Kidney tubule cell (primary cell): ENCODE data around the gene TUBB3.
"Not testable (repeated sequence)": the region's sequence is repeated elsewhere in the genome, so short reads cannot be mapped to it uniquely, and the experiment has no call there.

Source experiments
- DNase-seq: peaks from one replicate; pipeline ENCODE4 v3.0.0-alpha.2; 2018; ENCODE audit warnings: low spot score

The TUBB3 gene

DNA sequence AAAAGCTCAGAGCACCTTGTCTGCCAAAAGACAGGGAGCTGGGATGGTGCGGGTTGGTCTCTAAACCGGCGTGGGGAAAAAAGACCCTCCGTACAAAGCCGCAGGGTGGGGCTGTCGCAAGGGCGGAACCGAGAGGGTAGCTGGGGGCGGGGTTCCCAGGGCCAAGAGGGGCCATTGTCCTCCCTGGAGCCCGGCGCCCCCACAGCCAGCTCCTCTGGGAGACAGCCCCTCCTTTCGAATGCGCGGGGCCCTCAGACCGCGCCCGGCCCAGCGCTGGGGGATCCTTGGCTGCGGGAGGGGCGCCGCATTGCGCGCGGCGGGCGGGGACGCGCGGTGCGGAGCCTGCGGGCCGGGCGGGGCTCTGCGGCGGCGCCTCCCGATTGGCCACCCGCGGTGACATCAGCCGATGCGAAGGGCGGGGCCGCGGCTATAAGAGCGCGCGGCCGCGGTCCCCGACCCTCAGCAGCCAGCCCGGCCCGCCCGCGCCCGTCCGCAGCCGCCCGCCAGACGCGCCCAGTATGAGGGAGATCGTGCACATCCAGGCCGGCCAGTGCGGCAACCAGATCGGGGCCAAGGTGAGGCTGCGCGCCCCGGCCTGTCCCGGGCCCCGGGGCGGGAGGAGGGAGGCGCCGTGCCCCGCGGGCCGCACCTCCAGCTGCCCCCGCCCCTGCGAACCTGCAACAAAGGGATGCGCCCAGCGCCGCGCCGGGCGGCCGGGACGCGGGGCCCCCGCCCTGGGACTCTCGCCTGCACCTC lies at the start of gene TUBB3:
Gene TUBB3, plus strand, starts transcription at position 459 of the 756 bp plus-strand sequence. Its CDS starts 60 bp downstream, at position 519.
- peak; percentile 91 for DNase-seq

DNA sequence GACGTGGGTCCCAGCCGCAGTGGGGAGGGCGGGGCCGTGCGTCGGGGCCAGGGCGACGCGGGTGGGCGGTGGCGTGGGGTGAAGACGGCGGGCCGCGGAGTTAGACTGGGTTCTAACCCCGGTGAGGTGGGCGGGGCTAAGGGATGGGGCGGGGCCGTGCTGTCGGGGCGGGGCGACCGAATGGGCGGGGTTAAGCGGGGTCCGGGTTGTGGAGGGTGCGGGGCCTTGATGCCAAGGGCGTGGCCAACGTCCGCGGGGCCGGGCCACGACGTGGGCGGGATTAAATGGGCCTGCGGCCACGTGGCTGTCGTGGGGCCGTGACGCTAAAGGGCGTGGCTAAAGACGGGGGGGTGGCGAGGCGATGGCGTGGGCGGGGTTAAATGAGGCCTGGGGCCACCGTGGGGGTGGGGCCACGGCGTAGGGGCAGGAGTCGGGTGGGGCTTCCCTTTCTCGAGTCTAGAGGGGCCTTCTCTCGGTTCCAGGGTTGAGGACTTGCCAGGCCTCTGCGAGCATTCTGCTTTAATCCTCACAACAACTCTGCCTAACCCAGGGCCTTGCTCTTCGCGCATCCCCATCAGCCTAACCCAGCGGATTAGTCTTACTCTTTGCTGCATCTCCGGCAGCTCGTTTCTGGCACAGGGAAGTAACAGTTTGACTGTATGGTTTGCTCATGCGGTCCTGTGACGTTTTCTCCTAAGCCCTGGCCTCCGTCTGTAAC lies 49.0 kb upstream of the TUBB3 start:
- peak; percentile 95 for DNase-seq

DNA sequence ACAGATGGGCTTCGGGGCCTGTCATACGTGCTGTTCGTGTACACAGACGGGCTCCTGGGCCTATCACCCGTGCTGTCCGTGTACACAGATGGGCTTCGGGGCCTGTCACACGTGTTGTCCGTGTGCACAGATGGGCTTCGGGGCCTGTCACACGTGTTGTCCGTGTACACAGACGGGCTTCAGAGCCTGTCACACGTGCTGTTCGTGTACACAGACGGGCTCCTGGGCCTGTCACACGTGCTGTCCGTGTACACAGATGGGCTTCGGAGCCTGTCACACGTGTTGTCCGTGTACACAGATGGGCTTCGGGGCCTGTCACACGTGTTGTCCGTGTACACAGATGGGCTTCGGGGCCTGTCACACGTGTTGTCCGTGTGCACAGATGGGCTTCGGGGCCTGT lies 44.0 kb upstream of the TUBB3 start:
- DNase-seq: not testable (repeated sequence)

DNA sequence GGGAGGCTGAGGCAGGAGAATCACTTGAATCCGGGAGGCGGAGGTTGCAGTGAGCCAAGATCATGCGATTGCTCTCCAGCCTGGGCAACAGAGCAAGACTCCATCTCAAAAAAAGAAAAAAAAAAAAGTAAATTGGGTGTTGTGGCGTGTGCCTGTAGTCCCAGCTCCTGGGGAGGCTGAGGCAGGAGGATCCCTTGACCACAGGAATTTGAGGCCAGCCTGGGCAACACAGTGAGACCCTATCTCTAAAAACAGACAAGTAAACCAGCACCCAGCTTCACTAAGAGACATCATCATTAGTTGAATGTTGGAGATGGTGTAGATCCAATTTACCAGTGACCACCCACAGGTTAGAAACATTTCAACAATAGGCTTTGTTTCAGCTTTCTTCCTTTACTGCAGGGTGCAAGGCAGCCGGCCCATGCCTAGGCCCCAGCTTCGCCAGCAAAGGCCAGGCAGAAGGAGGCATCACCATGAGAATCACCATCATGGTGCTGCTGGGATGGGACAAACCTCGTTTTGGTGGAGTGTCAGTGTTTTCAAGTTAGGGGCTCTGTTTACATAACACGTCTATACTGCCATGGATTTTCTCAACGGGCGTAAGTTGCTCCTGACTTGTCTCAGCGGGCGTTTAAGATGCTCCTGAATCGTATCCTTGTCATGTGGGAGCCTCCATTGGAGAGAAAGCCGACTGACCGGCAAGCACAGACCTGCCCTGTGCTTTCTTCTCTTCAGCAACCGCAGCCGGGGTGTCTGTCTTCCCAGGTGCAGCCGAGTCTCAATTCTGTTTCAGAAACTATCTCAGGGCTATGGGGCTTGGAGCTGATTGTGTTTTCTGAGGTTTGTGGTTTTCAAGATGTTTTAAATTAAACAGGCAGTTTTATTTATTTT lies 42.4 kb upstream of the TUBB3 start:
- no peak for DNase-seq

DNA sequence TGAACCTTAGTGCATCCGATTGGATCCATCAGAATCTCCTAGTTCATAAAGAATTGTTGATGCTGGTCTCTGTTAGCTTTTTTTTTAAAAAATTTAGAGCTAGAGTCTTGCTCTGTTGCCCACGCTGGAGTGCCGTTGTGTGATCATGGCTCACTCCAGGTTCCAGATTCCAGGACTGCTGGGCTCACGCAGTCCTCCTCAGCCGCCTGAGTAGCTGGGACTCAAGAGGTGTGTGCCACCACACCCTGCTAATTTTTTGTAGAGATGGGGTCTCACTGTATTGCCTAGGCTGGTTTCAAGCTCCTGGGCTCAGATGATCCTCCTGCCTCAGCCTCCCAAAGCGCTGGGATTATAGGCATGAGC lies 41.8 kb upstream of the TUBB3 start:
- DNase-seq: no peak

DNA sequence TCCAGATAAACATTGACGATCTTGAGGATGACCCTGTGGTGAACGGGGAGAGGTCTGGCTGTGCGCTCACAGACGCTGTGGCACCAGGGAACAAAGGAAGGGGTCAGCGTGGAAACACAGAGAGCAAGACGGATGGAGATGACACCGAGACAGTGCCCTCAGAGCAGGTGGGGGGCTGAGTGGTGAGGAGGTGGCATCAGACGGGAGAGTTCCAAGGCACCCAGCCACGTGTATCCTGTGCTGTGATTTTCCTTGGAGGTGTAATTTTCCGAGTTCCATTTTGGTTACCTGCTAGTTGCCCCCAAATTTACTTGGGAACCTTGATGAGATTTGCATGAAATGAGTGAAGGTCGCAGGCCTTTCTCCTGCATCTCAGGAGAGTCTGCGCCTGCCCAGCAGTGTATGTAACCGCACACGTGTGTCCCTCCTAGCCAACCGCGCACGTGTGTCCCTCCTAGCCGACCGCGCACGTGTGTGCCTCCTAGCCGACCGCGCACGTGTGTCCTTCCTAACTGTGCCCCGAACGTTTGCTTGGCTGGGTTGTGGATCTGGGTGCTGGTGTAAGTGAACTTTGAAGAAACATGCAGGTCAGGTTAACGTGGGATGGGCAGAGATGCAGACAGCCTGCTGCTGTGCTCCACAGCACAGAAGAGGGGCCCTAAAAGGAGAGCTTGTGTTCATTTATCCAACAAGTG lies 39.6 kb upstream of the TUBB3 start:
- no peak for DNase-seq

DNA sequence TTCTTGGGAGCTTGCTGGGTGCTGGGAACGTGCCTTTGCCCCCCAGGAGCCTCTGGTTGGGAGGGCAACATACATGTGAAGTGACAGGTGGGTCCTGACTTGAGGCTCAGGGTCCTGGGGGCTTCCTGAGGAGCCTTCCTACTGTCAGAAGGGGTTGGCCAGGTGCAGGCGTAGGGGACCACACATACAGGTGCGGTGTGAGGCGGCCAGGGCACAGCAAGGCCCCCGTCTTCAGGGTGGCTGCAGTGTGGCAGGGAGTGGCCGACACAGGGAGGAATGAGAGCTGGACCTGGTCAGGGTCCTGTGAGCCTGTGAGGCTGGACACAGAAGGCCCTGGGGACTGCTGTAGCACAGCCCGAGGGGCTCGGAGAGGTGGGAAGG lies 39.1 kb upstream of the TUBB3 start:
- no peak for DNase-seq

DNA sequence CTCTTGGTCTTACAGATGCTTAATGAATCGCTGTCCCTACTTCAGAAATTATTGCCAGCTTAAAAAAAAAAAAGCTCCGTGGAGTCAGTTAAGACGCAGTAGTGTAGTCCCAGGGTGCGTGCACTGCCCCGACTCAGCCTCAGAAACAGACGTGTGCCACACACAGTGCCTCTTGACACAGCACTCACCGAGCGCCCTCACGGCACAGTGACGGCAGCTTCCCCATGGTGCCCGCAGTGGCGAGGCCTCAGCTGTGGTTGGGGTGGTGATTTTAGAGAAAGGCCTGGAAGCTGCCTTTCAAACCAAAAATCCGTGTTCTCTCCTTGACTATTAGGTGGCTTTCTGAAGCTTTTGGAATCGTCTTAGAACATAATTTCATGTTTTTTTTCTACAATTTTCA lies 35.9 kb upstream of the TUBB3 start:
- DNase-seq: no peak

DNA sequence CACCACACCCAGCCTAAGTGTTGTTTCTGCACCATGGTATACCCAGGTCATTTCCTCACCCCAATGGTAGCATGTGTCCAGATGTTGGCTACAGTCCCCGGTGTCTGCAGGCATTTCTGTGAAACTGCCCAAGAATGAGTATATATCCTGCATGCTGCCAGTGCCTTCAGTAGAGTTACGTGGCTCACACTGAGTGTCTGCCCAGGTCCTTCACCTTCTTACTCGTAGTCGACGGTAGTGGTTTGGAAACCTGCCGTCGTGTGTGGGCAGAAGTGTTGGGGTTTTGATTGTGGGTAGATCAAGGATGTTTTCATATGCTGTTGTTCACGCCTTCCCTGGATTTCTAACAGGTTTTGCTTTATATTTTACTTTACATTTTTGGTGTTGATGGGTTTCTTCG lies 32.9 kb upstream of the TUBB3 start:
- no peak for DNase-seq

DNA sequence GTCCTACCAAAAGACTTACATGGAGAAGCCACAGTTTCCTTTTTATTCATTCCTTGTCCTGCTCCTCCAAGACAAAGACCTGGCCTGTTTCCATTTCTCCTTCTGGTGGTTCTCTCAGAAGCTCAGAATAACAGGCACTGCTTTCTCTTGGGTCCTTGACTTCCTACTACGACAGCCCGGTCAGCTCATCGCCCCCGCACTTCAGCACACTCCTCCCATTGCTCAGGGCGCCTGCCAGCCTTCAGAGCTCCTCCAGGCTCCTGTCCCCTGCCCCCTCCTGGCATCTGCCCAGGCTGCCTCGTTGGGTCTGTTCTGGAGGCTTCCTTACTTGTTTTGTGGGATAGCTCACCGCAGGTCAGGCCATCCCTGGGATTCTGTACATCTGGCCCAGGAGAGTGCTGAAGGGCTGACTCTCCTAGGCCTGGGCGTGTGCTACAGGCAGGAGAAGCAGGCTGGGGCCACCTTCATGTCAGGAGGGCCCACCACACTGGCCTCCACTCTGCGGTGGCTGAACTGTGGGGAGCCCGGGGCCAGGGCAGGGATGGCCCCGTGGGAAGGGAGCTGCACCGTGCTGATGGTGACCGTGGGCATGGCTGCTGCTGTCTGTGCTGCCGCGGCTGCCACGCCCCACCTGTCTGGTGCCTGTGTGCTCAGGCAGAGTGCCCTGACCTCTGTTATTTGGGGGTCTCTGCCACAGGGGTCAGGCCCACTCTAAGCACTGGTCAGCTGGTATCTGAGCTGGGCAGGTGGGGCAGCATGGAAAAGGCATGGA lies 32.1 kb upstream of the TUBB3 start:
- DNase-seq: no peak

DNA sequence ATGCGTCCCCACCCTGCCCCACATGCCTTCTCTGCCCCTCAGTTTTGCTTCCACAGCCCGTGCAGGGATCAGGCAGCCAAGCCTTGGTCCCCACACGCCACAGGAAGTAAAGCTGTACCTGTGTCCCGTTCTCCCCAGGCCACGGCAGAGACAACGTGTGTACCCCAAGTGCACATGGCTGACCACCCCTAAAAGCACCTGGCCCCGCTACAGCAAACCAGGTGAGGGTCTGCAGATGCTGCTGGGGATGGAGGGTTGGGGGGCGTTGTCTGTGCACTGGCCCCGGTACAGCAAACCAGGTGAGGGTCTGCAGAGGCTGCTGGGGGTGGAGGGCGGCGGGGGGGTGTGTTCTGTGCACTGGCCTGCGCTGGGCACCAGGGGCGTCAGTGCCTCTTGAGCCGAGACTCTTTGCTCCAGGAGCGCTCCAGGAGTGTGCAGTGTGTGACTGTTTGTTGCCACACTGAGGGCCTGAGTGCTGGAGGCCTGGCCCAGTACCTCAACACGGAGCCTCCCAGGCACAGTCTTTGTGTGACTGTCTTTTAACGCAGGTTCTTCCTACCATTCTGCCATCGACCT lies 31.0 kb upstream of the TUBB3 start:
- DNase-seq: no peak

DNA sequence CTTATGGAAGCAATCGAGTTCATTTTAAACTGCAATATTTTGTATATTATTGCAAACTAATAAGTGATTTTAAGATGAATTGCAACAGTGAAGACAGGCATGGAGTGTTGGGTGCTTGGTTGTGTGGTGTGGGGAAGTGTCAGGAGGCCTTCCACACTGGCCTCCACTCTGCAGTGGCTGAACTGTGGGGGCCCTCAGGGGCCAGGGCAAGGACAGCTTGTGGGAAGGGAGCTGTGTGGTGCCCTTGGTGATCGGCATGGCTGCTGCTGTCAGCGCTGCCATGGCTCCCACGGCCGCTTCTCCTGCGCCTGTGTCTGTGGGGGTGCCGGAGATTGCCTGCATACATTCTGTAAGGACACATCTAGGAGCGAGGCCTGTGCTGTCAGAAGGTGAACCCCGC lies 30.5 kb upstream of the TUBB3 start:
- DNase-seq: no peak

DNA sequence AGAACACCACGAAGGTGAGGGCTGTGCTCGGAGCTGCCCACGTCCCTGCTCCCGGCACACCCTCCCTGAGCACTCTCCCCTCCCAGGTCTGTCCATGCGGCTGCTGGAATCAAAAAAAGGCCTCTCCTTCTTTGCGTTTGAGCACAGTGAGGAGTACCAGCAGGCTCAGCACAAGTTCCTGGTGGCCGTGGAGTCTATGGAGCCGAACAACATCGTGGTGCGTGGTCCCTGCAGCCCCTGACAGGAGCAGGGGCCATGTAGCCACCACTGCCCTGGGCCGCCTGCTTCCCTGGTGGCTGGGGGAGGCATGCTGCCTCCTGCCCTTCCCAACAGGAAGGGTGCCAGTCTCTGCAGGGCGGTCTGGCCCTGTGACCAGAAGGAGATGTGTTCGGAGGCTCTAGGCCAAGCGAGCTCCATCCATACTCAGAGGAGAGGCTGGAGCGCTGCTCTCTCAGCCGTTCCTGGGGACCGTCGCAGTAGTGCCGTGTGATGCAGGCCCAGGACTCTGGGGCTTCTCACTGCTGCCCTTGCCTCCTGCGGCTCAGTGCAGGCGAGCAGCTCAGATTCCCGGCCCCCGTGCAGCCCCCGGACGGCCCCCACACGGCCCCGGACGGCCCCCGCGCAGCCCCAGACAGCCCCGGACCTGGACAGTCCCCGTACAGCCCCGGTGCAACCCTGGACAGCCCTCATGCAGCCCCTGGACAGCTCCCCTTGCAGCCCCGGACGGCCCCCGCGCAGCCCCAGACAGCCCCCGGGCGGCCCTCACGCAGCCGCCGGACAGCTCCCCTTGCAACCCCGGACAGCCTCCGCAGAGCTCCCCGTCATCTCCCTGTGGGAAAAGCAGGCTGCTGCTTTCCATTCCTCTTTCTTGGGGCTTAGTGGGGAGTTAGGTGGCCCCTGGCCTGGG lies 29.2 kb upstream of the TUBB3 start:
- no peak for DNase-seq

DNA sequence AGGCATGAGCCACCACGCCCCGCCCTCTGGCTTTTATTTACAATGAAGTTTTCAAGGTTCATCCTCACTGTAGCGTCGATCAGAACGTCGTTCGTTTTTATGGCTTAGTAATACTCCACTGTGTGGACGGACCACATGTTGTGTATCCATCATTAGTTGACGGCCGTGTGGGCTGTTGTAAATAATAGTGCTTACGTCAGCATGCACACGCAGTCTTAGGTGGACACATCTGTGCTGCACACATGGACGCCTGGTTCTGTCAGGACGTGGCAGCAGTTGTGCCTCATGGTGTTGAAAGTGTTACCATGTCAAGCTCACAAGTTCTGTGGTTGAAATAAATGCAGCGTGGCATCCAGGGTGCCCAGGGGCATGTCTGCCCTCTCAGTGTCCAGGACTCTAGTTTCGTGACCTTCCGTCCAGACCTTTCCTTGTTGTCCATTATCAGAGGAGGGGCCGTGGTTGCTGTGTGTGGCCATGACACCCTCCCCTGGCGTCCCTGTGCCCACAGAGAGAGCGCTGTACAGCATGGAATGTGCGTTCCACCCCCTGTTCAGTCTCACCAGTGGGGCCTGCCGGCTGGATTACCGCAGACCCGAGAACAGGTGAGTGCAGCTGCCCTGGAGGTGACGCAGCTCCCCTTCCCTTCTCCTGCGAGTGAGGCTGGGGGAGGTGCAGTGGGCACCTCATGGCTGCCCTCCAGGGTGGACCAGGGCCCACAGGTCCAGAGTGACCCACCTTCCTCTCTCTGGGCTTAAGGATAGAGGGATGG lies 27.5 kb upstream of the TUBB3 start:
- no peak for DNase-seq

DNA sequence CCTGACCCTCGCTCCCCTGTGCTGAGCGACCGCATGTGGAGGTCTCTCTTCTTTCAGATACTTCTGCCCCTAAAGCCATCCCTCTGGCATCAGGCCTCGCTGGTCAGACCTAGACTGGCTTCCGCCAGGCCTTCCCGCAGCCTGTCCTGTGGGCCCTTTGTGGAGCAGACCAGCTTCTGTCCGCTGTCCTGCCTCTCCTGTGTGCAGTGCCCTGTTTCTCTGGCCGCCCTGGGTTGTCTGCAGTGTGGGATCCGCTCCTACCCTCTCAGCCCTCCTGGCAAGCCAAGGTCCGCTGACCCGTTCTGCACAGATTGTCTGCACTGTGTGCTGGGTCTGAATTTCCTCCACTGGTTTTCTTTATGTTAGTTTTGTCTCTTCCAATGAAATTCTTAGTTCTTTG lies 25.9 kb upstream of the TUBB3 start:
- DNase-seq: no peak

DNA sequence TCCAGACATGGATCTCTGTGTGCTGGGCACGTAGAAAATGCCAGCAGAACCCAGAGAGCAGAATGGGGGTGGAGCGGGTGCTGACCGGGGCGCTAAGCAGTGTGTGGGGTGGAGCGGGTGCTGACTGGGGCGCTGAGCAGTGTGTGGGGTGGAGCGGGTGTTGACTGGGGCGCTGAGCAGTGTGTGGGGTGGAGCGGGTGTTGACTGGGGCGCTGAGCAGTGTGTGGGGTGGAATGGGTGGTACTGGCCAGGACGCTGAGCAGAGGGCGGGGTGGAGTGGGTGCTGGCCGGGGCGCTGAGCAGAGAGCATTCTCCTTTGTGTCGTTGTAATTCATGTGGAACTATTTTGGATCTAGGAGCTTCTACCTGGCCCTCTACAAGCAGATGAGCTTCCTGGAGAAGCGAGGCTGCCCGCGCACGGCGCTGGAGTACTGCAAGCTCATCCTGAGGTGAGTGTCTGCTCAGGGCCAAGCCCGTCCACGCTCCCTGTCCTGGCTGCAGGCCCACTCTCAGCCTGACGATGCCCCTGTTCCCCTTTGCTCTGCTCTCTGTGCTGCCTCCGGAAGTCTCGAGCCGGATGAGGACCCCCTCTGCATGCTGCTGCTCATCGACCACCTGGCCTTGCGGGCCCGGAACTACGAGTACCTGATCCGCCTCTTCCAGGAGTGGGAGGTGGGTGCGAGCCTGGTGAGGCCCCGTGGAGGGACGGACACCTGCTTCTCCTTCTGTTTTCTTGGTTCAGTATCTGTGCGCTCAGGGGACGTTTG lies 24.8 kb upstream of the TUBB3 start:
- DNase-seq: no peak

DNA sequence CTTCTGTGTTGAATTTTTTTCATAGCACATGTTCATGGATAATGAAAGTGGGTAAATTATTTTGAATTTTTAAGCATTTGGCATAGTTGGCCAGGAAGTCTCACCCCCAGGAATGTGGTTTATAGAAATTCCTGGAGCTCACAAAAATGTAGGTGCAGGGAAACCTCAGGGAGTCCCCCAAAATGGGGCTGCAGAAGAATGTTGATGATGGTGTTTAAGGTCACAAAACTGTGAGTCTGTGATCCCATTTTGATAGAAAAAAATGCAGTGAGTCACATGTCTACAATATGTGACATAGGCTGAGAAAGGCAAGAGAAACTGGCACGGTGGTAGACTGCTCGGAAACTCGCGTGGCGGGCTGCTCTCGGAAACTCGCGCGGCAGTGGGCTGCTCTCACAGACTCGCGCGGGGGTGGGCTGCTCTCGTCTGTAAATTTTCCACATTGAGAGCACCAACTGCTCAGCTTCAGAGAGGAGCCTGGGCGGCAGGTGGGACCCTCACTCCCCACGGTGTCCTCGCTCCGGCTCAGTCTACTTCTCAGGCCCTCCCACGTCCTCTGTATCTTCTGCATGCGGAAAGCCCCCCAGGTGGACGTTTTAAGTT lies 23.2 kb upstream of the TUBB3 start:
- DNase-seq: no peak

DNA sequence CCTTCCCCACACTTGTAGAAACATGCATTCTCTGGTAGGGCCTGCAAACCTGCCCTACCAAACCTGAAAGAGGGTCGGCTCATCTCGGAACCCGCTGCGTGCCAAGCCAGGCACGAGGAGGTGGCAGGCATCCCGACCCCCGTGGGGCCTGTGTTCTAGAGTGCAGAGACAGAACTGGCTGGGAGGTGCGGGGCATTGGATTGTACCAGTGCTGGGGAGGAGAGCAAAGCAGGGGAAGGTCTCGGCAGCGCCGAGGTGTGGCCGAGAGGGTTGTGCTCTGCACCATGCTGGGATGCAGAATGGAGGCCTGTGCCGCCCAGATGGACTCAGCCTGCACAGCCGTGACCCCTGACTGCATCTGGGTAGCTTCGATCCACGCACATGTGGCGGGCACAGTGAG lies 22.3 kb upstream of the TUBB3 start:
- no peak for DNase-seq
